Transverse colon (tissue), 4 donors: ENCODE measurements around the gene KLB. TPM values are rescaled to one million over a fixed set of nuclear protein-coding genes. Genes with fewer than 3 reads are reported as not detected.
A peak's percentile ranks its signal among the peaks of the same experiment; 100 is the strongest.

ENCODE experiments used
- DNase-seq: peaks from one replicate; pipeline ENCODE4 v3.0.0-alpha.2; 2019
- H3K27ac ChIP-seq, 4 donors: fragments of 200-600 bp; sonication (generic); 2 replicates each; pipeline ENCODE4 v1.5.1; 2016 to 2018; ENCODE audit warnings: inconsistent platforms in 4 of 4
- H3K27me3 ChIP-seq: fragments of 200-600 bp; sonication (generic); 2 replicates; pipeline ENCODE4 v1.5.1; 2017; ENCODE audit warnings: inconsistent platforms
- H3K36me3 ChIP-seq, 4 donors: fragments of 200-600 bp; sonication (generic); 2 replicates each; pipeline ENCODE4 v1.5.1; 2017 to 2019; ENCODE audit warnings: inconsistent platforms in 4 of 4
- H3K4me1 ChIP-seq, 4 donors: fragments of 200-600 bp; sonication (generic); 2 replicates each; pipeline ENCODE4 v1.5.1; 2017 to 2020; ENCODE audit warnings: inconsistent platforms in 4 of 4
- H3K4me3 ChIP-seq, 4 donors: fragments of 200-600 bp; sonication (generic); 1 replicate in 1 of 4; 2 replicates in 3 of 4; pipeline versions ENCODE4 v1.5.1 to v1.6.1; 2017 to 2019; ENCODE audit warnings: inconsistent platforms in 4 of 4
- H3K9me3 ChIP-seq, 2 donors: fragments of 200-600 bp; sonication (generic); 2 replicates each; pipeline ENCODE4 v1.5.1; 2017 to 2019; ENCODE audit warnings: inconsistent platforms in 2 of 2
- CTCF ChIP-seq, 5 experiments: fragments of 200-600 bp in 3 of 5; fragments of 450-650 bp in 2 of 5; sonication (generic) in 3 of 5; IDR thresholded peaks; 1 replicate in 2 of 5; 2 replicates in 3 of 5; pipeline ENCODE4 v1.5.1; 2016 to 2017; ENCODE audit warnings: antibody characterized with exemption in 5 of 5, inconsistent platforms in 3 of 5, mild to moderate bottlenecking in 2 of 5, moderate library complexity in 1 of 5
- EP300 ChIP-seq: sonication (generic); formaldehyde crosslinking; IDR thresholded peaks from one replicate; pipeline ENCODE4 v1.6.1; 2017; ENCODE audit warnings: antibody characterized with exemption, low read depth
- POLR2A ChIP-seq: fragments of 450-650 bp; IDR thresholded peaks from one replicate; pipeline ENCODE4 v1.6.1; 2016; ENCODE audit warnings: antibody characterized with exemption, mild to moderate bottlenecking, moderate library complexity
- POLR2AphosphoS5 ChIP-seq, 3 donors: sonication (generic); formaldehyde crosslinking; IDR thresholded peaks; one replicate each; pipeline ENCODE4 v1.6.1; 2016; ENCODE audit warnings: antibody characterized with exemption in 3 of 3
- WGBS, 2 donors: methylation state at CpG; one replicate each; pipeline ENCODE4 v1.1.5; 2018; ENCODE audit warnings: low coverage in 1 of 2; 5-methylcytosine and 5-hydroxymethylcytosine counted together
- in situ Hi-C, 4 donors: fragments of 200-750 bp; cut with MboI; loops; one replicate each; pipeline versions ENCODE4 v1.15.0 to v1.15.1; 2017; ENCODE audit warnings: low sequenced_read_pairs in 3 of 4, low pct_ligation_motif_present in 1 of 4, low pct_unique_long_range_greater_than_20kb in 1 of 4
- intact Hi-C: fragments of 100-400 bp; cut with DNase I; formaldehyde crosslinking; loops from one replicate; pipeline ENCODE4 v1.15.1; 2023; ENCODE audit warnings: low total_unique reads
- total RNA-seq, 4 donors: library from RNA; depleted of rRNA; stranded (reverse); fragments of >200 nt; gene quantifications; one replicate each; pipeline ENCODE4 v1.1.0, GENCODE V29; 2016

Gene KLB
- total RNA-seq, 4 donors from 2014 or later: 0.37 to 2.5 (median 0.79) TPM; not detected in 1

GRCh38 chr4:39446483-39446841, 39.7 kb downstream of the KLB start:
- TF ChIP-seq POLR2A (no peak), CTCF (IDR thresholded peaks at IDR 0.05) (no peak), EP300 (no peak), POLR2AphosphoS5 (IDR thresholded peaks at IDR 0.05) (no peak)
- no peaks in the 10 kb centered on the region for H3K36me3 ChIP-seq
- H3K4me3 ChIP-seq: peak overlapping the region in 3 of 4 donors; percentile 29 to 51 (median 42)
- DNase-seq: no peak
- H3K27me3 ChIP-seq: no peaks in the 10 kb centered on the region
- in situ Hi-C loops: loop anchor here in 1 of 4 donors (25.0 kb wide), 1 partner anchor 559 kb away; no protein-coding TSS in a partner anchor
- intact Hi-C loops: no loop called here
- H3K27ac ChIP-seq: peak overlapping the region; percentile 73 to 84 (median 76)
- peaks cover 4 to 14% (median 8%) of the 10 kb centered on the region in 4 donors for H3K4me1 ChIP-seq
- 91% methylated on average over 18 of the region's 20 CpGs; no CpG with 5 or more reads in 1 of the 2 donors for WGBS, 2 donors
- no peaks in the 10 kb centered on the region for H3K9me3 ChIP-seq

GRCh38 chr4:39446842-39447573, 40.3 kb downstream of the KLB start:
- peak overlapping the region; percentile 73 to 84 (median 76) for H3K27ac ChIP-seq
- H3K36me3 ChIP-seq: peaks cover 0 to 4% (median 2%) of the 10 kb centered on the region in 4 donors
- peak overlapping the region; percentile 29 to 51 (median 36) for H3K4me3 ChIP-seq
- in situ Hi-C loops: loop anchor here in 1 of 4 donors (25.0 kb wide), 1 partner anchor 560 kb away; no protein-coding TSS in a partner anchor
- peak; percentile 81 for DNase-seq
- peak; percentile 4 to 66 (median 29) for TF ChIP-seq CTCF (IDR thresholded peaks at IDR 0.05)
- TF ChIP-seq EP300: no peak
- peak; percentile 64 for TF ChIP-seq POLR2A
- peak; percentile 40 to 55 (median 45) for TF ChIP-seq POLR2AphosphoS5 (IDR thresholded peaks at IDR 0.05)
- H3K4me1 ChIP-seq: peaks cover 4 to 14% (median 8%) of the 10 kb centered on the region in 4 donors
- WGBS, 2 donors: 16% methylated on average over 43 of the region's 61 CpGs; no CpG with 5 or more reads in 1 of the 2 donors
- H3K27me3 ChIP-seq: no peaks in the 10 kb centered on the region
- no peaks in the 10 kb centered on the region for H3K9me3 ChIP-seq
- intact Hi-C loops: no loop called here

- peaks cover 4 to 14% (median 12%) of the 10 kb centered on the region in 4 donors for H3K4me1 ChIP-seq
- WGBS, 2 donors: 18 to 41% methylated on average over 1 to 2 of the region's 2 CpGs
- no peaks in the 10 kb centered on the region for H3K9me3 ChIP-seq
- no peak for TF ChIP-seq CTCF (IDR thresholded peaks at IDR 0.05)
- TF ChIP-seq POLR2A: no peak
- no peak for TF ChIP-seq POLR2AphosphoS5 (IDR thresholded peaks at IDR 0.05)
- no peak for TF ChIP-seq EP300
- H3K27me3 ChIP-seq: no peaks in the 10 kb centered on the region
- DNase-seq: no peak
- H3K27ac ChIP-seq: no peak overlapping the region
- H3K36me3 ChIP-seq: peaks cover 0 to 40% (median 17%) of the 10 kb centered on the region in 4 donors
- in situ Hi-C loops: no loop called here
- intact Hi-C loops: no loop called here
- no peak overlapping the region for H3K4me3 ChIP-seq
Observed at GRCh38 chr4:39450618-39451017, 43.9 kb downstream of the KLB start.

GRCh38 chr4:39451423-39452023, 44.8 kb downstream of the KLB start:
- no peak for TF ChIP-seq POLR2A
- TF ChIP-seq POLR2AphosphoS5 (IDR thresholded peaks at IDR 0.05): no peak
- TF ChIP-seq CTCF (IDR thresholded peaks at IDR 0.05): no peak
- no peak for TF ChIP-seq EP300
- H3K27me3 ChIP-seq: no peaks in the 10 kb centered on the region
- no peak for DNase-seq
- no peak overlapping the region for H3K27ac ChIP-seq
- intact Hi-C loops (no loop called here), in situ Hi-C loops (no loop called here)
- WGBS, 2 donors: 60 to 87% methylated on average over 1 to 6 of the region's 6 CpGs
- H3K36me3 ChIP-seq: peaks cover 0 to 49% (median 22%) of the 10 kb centered on the region in 4 donors
- no peaks in the 10 kb centered on the region for H3K9me3 ChIP-seq
- H3K4me1 ChIP-seq: peaks cover 4 to 18% (median 15%) of the 10 kb centered on the region in 4 donors
- H3K4me3 ChIP-seq: no peak overlapping the region
